NCI-H2196 treated with DMSO at 0.1 percent for 48 hours (cell line): Measurements from ENCODE around the gene SPHK2.
"Not testable (repeated sequence)": the region's sequence is repeated elsewhere in the genome, so short reads cannot be mapped to it uniquely, and the experiment has no call there.

Source experiments
- DNase-seq: peaks from one replicate; lab custom pipeline; 2025; ENCODE audit not compliant: unreplicated experiment; lab: John Stamatoyannopoulos, UW

The SPHK2 gene

DNA sequence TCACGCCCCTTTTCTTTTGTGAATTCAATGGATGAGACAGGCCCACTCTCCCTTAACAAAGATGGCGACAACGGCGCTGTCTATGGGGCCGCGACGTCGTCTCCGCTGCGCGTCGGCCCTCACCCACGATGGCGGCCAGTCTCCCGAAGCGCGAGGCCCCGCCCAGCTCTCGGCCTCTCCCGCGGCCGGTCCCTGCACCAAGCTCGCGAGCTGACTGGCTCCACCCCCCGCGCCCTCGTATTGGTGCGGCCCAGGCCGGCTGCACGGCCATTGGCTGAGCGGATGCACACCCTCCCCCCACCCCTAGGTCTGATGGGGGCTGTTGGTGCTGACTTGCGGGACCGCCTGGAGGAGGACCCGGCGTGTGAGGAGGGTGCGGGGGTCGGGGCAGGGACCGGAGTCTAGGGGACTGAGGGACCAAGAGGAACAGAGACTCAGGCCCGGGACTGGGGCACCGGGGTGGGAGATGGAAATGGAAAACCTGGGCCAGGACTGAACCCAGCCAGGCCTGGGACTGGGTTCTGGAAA is 4.8 kb downstream of the SPHK2 start:
- DNase-seq, result peak; percentile 97

DNA sequence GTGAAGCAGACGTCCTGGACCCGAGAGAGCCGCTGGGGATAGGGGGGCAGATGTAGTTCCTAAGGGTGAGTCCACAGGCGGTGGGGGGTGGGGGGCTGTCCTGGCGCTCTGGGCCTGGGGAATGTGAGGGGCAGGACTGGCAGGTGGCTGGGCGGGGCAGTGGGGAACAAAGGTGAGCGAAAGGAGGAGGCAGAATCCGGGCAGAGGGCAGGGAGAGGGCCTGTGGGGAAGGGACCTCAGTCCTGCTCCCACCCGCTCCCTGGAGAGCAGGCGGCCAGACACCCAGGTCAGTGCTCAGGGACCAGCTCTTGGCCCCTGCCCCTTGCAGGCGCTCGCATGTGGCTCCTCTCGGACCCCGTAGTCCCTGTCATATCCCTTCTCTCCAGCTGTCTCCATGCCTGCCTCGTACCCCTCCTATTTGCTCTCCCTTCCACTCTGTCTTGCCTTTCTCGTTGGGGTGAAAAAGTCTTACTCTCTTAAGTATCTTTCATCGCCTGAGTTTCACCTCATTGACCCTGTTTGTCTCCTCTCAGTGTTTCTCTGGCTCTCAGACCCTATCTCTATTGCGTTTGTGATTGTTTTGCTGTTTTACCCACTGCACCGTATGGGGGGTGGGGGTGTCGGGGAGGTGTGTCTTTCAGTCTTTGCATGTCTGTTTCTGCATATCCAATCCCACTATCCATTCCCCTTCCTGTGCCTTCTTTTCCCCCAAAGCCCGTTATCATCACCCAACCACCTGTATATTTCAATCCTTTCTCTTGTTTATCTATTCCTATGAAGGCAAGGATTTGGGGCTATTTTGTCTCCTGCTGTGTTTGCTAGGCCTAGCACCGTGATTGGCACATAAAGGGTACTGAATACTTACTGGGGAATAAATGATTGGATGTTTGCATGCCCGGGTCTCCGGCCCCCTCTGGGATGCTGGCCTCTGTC is 5.8 kb downstream of the SPHK2 start:
- no peak for DNase-seq

DNA sequence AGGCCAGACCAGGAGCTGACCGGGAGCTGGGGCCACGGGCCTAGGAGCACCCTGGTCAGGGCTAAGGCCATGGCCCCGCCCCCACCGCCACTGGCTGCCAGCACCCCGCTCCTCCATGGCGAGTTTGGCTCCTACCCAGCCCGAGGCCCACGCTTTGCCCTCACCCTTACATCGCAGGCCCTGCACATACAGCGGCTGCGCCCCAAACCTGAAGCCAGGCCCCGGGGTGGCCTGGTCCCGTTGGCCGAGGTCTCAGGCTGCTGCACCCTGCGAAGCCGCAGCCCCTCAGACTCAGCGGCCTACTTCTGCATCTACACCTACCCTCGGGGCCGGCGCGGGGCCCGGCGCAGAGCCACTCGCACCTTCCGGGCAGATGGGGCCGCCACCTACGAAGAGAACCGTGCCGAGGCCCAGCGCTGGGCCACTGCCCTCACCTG is 6.6 kb downstream of the SPHK2 start:
- DNase-seq, result no peak

DNA sequence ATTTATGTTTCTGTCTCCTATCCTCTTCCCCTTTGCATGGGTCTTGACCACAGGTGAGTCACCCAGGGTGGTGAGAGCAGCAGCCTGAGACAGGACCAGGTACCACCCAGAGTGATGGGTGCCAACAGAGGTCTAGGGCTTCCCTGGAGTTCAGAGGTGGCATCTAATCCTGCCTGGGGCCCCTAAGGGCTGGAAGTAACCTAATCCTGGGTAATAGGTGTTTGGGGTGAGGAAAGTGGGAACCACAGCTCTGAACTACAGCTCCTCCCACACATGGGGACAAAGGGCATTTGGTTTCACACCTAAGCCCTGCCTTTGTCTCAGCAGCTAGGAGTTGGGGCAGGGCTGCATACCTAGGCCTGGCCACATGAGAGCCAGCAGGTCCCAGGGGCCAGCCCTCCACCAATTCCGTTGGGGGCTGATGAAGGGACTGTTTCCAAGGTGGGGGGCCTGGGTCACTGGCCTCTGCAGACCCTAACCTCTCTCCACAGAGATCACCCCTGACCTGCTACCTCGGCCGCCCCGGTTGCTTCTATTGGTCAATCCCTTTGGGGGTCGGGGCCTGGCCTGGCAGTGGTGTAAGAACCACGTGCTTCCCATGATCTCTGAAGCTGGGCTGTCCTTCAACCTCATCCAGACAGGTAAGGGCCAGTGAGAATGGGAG is 8.0 kb downstream of the SPHK2 start:
- DNase-seq, result no peak

DNA sequence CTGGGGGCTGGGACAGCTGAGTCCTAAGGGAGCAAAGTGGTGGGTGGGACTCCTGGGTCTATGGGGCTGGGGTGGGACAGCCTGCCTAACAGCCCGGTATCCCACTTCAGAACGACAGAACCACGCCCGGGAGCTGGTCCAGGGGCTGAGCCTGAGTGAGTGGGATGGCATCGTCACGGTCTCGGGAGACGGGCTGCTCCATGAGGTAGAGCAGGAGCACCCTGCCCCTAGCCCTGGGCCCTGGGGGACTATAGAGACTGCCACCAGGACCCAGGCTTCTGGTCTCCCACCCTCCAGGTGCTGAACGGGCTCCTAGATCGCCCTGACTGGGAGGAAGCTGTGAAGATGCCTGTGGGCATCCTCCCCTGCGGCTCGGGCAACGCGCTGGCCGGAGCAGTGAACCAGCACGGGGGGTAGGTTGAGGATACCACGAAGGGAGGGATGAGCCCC is 8.6 kb downstream of the SPHK2 start:
- no peak for DNase-seq

DNA sequence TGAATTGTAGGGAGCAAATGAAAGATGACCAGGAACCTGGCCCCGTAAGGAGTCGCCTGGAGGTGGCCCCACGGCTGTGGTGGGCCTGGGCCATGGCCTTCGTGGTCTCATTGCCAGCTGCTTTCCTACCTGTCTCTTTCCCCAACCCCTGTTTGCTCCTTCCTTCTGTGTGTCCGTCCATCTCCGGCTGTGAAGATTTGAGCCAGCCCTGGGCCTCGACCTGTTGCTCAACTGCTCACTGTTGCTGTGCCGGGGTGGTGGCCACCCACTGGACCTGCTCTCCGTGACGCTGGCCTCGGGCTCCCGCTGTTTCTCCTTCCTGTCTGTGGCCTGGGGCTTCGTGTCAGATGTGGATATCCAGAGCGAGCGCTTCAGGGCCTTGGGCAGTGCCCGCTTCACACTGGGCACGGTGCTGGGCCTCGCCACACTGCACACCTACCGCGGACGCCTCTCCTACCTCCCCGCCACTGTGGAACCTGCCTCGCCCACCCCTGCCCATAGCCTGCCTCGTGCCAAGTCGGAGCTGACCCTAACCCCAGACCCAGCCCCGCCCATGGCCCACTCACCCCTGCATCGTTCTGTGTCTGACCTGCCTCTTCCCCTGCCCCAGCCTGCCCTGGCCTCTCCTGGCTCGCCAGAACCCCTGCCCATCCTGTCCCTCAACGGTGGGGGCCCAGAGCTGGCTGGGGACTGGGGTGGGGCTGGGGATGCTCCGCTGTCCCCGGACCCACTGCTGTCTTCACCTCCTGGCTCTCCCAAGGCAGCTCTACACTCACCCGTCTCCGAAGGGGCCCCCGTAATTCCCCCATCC is 9.4 kb downstream of the SPHK2 start:
- no peak for DNase-seq

DNA sequence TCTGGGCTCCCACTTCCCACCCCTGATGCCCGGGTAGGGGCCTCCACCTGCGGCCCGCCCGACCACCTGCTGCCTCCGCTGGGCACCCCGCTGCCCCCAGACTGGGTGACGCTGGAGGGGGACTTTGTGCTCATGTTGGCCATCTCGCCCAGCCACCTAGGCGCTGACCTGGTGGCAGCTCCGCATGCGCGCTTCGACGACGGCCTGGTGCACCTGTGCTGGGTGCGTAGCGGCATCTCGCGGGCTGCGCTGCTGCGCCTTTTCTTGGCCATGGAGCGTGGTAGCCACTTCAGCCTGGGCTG is 9.9 kb downstream of the SPHK2 start:
- DNase-seq, result no peak

DNA sequence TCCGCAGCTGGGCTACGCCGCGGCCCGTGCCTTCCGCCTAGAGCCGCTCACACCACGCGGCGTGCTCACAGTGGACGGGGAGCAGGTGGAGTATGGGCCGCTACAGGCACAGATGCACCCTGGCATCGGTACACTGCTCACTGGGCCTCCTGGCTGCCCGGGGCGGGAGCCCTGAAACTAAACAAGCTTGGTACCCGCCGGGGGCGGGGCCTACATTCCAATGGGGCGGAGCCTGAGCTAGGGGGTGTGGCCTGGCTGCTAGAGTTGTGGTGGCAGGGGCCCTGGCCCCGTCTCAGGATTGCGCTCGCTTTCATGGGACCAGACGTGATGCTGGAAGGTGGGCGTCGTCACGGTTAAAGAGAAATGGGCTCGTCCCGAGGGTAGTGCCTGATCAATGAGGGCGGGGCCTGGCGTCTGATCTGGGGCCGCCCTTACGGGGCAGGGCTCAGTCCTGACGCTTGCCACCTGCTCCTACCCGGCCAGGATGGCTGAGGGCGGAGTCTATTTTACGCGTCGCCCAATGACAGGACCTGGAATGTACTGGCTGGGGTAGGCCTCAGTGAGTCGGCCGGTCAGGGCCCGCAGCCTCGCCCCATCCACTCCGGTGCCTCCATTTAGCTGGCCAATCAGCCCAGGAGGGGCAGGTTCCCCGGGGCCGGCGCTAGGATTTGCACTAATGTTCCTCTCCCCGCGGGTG is 10.4 kb downstream of the SPHK2 start:
- DNase-seq, result no peak

DNA sequence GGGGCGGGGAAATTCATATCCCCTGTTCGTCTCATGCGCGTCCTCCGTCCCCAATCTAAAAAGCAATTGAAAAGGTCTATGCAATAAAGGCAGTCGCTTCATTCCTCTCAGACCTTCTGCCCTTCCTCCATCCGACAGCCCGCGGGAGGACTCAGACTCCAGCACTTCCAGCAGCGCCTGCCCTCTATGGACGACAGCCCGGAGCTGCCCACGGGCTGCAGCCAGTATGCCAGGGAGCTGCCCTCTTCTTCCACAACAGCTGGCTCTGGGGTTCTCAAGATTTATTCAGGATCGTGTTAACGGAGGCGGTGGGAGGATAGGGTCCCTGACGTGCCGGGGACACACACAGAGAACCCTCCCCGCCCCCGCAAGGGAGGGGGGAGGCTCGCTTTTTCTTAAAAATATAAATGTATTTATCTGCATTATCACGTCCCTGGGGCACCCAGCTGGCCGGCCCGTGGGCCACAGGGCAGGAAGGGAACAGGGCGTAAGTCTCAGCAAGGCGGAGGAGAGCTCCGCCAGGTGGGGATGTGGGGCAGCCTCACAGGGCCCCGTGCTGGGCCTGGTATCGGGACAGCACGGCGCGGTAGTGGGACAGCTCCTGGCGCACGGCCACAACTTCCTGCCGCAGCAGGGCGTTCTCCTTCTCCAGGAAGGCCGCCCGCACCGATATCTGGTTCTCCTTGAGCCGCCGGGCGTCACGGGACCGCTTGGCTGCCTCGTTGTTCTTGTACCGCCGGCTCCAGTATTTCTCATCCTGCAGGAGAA is 11.2 kb downstream of the SPHK2 start:
- no peak for DNase-seq

DNA sequence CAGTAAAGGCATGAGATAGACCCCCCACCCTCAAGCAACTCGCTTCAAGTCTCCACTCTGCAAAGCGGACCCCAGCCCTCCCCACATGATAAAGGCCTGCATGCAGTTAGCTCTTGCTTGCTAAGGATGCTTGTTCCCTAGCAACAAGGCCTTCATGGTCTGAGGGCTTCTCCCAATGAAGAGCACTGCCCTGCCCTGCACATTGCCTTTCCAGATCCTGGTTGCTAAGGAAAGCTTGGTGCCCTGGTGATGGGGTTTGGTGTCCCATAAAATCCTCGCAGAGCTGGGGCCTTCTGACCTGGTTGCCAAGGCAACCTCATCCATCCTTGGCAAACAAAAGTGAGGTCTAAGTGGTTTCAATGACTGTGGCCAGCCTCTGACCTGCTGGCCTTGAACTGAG is 11.9 kb downstream of the SPHK2 start:
- DNase-seq, result no peak

DNA sequence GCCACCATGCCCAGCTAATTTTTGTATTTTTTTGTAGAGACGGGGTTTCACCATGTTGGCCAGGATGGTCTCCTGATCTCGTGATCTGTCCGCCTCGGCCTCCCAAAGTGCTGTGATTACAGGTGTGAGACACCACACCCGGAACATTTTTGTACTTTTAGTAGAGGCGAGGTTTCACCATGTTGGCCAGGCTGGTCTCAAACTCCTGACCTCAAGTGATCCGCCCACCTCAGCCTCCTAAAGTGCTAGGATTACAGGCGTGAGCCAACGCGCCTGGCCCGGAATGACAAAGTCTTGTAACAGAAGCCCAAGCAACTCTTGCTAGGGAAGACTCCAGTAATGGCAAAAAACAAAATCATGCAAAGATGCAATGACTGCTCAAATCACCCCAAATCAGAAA is 13.0 kb downstream of the SPHK2 start:
- DNase-seq, result not testable (repeated sequence)

DNA sequence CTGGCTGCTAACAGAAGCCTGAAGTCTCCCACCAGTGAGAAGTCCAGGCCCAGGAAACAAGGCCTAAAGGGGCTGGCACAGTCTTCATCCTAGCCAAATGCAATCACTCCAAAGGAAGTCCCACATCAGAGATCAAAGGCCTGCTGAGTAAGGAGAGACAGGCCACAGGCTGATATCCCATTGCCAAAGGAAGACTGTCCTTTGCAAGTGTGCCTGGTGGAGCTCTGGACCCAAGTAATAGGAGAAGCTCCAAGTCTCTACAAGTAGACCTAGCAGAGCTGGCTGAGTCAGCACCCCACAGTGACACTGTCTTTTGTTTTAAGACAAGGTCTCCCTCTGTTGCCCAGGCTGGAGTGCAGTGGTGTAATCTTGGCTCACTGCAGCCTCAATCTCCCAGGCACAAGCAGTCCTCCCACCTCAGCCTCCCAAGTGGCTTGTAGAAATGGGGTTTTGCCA is 13.4 kb downstream of the SPHK2 start:
- no peak for DNase-seq

DNA sequence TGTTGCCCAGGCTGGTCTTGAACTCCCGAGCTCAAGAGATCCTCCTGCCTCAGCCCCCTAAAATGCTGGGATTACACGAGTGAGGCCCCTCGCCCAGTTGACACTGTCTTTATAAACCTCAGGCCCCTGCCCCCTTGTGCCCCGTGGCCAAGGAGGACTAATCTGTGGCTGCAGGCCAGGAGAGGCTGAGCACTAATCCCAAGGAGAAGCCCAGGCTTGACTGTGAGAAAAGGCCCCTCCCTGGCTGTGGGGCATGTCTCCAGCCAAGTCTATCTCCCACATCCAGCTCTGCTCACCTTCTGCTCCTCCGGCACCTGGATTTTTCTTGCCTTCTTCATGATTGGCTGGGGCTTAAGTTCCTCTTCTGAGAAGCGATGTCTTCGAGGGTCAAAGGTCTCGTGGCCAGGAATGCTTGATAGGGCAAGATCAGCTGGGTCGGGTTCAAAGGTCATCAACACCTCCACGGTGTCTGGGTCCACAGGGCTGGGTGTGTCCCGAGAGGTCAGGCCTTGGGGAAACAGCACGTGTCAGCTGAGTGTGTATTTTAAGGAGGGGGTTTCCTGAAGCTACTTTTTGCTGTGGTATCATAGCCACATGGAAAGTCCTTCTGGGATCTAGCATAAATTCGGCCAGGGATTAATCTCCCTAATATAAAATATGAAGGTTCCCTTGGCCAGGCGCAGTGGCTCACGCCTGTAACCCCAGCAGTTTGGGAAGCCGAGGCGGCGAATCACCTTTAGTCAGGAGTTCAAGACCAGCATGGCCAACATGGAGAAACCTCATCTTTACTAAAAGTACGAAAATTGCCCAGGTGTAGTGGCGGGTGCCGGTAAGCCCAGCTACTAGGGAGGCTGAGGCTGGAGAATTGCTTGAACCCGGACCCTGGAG is 14.1 kb downstream of the SPHK2 start:
- no peak for DNase-seq

DNA sequence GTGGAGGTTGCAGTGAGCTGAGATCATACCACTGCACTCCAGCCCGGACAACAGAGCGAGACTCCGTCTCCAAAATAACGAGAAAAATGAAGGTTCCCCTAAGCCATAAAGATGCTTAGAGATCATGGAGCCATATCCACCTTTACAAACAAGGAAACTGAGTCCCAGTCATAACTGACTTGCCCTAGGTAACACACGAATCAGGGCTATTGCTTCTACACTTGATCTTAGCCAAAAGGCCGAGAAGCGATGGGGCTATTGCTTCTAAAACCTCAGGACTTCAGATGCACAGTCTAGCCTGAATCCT is 14.7 kb downstream of the SPHK2 start:
- no peak for DNase-seq

DNA sequence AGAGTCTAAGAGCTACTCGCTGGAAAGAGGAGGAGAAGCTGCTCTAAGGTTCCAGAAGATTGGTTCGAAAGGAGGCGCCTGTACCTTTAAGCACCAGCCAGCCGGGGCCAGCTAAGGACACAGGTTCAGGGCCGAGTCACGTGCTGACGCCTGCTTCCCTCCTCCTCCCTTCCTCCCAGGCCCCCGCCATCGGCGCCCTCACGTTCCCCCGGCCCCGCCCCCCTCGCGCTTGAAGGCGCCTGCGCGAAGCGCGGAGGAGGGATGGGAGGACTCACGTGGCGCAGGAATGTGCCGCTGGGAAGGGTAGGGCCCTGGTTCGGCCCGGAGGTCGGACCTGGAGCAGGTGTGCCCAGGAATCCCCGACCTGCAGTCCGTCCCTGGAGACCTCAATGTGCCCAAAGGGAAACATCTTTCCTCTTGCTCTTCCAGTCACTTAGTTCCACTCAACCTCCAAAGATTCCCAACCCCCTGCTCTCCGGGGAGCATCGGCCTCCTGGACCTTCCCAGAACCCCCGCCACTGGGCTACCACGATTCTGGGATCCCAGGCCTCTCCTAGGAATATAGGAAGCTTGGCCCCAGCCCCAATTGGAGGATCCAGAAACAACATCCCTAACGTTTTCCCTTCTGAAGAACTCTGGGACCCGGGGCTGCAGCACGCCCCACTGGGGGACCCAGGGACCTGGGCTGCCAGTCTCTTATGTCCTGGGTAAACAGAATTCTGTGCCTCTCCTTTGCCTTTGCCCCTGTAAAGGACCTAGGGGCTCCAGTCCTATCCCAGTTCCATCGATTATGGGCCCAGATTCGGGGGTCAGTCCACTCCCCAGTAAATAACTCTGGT is 15.3 kb downstream of the SPHK2 start:
- peak; percentile 97 for DNase-seq

DNA sequence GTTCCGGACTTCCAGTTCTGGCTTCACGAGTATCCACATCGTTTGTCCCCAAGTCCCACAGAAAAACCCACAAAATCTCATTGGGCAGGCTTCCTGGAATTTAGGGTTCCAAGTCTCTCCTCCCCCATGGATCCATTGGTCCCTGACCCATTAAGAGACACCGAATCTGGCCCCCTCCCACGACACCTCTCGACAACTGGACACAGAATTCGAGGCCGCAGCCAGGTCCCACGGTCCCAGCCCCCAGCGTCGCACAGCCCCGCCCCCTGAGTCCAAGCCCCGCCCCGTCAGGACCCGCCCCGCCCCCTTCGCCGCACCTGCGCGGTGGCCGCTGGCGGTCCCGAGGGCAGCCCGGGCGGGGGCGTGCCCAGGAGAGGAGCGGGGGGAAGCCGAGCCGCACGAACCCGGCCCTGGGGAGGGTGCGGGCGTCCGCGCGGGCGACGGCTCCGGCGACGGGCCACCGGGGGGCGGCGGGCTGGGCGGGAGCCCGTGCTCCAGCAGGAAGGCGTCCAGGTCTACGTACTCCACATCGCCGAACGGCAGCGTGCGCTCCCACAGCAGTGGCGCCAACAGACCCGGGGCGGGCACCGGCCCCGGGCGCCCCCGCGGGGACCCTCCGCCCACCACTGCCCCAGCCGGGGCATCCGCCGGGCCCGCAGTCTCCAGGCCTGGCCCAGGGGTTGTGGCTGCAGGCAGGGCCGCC is 16.1 kb downstream of the SPHK2 start:
- peak; percentile 33 for DNase-seq

DNA sequence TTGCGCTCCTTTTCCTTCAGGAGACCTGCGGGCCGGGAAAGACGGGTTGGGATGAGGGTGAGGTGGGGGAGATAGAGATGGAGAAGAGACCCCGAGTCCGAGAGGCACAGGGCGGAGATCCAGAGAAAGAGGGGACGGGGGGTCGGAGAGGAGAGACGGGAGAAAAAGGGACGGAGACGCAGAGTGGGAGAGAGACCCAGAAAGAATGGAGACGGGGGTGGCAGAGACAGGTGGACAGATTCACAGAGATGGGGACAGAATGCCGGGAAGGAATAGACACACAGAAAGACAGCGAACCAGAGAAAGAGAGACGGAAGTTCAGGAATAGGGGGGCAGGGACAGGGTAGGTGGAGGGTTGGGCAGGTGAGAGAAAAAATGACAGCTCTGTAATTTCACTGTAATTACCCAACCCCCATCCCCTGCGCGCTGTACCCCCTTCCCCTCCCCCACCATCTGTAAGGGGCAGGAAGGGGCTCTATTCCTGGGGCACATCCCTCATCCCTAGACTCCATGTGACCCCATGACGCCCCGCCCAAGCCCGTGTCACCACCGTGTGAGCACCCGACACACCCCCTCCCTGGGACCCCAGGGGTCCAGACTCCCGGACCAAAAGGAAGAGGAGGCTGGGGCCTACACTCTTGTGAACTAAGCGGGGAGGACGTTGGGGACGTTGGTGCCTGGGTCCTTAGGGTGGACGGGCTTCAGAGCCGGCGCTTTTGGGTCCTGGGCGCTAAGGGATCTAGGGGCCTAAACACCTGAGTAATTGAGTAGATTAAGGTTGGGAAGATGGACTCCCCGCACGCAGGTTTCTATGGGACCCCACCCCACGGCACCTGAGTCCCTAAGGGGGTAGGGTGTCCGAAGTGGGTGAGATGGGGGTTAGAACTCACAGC is 16.9 kb downstream of the SPHK2 start:
- no peak for DNase-seq
